OCI-LY3 (cell line): ENCODE results near the gene PLA2G1B.

Source experiments
- EZH2phosphoT487 ChIP-seq: fragments of 200-600 bp; shearing (Covaris generic); IDR thresholded peaks from 2 replicates; pipeline ENCODE4 v1.6.1; 2018; ENCODE audit warnings: antibody characterized with exemption, mixed run types, low read depth
- TF ChIP-seq, protein P1 (sequence below): fragments of 200-600, 300-600 bp; sonication (generic); IDR thresholded peaks from 2 replicates; pipeline ENCODE4 v1.5.1; 2014; ENCODE audit warnings: antibody characterized with exemption, low read length, low read depth

DNA sequence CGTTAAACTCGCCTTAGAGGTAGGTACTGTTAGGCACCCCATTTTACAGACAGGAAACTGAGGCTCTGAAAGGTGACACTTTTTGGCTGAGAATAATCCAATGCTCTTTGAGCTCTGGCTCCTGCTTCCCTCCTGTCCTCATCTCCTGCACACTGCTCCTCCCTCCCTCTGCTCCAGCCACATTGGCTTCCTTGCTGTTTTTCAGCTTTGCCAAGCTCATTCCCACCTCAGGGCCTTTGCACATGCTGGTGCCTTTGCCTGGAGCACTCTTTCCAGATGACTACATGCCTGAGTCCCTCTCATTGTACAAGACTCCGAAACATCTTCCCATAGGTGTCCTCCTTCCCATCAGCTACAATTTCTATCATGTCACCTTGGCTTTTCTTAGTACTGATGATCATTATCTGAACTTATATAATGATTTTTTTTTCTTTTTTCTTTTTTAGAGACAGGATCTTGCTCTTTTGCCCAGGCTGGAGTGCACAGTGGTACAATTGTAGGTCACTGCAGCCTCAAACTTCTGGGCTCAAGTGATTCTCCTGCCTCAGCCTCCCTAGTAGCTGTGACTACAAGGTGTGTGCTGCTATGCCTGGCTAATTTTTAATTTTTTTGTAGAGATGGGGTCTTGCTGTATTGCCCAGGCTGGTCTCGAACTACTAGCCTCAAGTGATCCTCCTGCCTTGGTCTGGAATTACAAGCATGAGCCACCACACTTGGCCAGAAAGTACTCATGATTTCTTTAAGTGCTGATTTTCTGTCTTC, 26.2 kb upstream of the PLA2G1B start:
- TF ChIP-seq, protein P1, sequence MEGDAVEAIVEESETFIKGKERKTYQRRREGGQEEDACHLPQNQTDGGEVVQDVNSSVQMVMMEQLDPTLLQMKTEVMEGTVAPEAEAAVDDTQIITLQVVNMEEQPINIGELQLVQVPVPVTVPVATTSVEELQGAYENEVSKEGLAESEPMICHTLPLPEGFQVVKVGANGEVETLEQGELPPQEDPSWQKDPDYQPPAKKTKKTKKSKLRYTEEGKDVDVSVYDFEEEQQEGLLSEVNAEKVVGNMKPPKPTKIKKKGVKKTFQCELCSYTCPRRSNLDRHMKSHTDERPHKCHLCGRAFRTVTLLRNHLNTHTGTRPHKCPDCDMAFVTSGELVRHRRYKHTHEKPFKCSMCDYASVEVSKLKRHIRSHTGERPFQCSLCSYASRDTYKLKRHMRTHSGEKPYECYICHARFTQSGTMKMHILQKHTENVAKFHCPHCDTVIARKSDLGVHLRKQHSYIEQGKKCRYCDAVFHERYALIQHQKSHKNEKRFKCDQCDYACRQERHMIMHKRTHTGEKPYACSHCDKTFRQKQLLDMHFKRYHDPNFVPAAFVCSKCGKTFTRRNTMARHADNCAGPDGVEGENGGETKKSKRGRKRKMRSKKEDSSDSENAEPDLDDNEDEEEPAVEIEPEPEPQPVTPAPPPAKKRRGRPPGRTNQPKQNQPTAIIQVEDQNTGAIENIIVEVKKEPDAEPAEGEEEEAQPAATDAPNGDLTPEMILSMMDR: no peak
- no peak for TF ChIP-seq EZH2phosphoT487
